Ishikawa (cell line): ENCODE measurements around the gene TMEM108.

Experiments used
- CEBPB ChIP-seq: IDR thresholded peaks from 2 replicates; pipeline ENCODE4 v1.6.1; 2012
- CREB1 ChIP-seq: IDR thresholded peaks from 2 replicates; pipeline ENCODE4 v1.6.1; 2012; ENCODE audit warnings: low read depth
- EGR1 ChIP-seq: IDR thresholded peaks from 2 replicates; pipeline ENCODE4 v1.6.1; 2012
- EP300 ChIP-seq: IDR thresholded peaks from 2 replicates; pipeline ENCODE4 v1.6.1; 2012; ENCODE audit warnings: borderline replicate concordance
- FOXM1 ChIP-seq: IDR thresholded peaks from 2 replicates; pipeline ENCODE4 v1.6.1; 2012; ENCODE audit warnings: low read depth, borderline replicate concordance
- MAX ChIP-seq: IDR thresholded peaks from 2 replicates; pipeline ENCODE4 v1.6.1; 2012
- NFIC ChIP-seq: IDR thresholded peaks from 2 replicates; pipeline ENCODE4 v1.6.1; 2012
- RAD21 ChIP-seq: IDR thresholded peaks from 2 replicates; pipeline ENCODE4 v1.6.1; 2012; ENCODE audit warnings: low read depth
- REST ChIP-seq: IDR thresholded peaks from 2 replicates; pipeline ENCODE4 v1.6.1; 2012; ENCODE audit warnings: low read depth, mild to moderate bottlenecking
- TAF1 ChIP-seq: IDR thresholded peaks from 2 replicates; pipeline ENCODE4 v1.6.1; 2012; ENCODE audit warnings: low read depth, mild to moderate bottlenecking
- TCF12 ChIP-seq: IDR thresholded peaks from 2 replicates; pipeline ENCODE4 v1.6.1; 2012; ENCODE audit warnings: low read depth
- TEAD4 ChIP-seq: IDR thresholded peaks from 2 replicates; pipeline ENCODE4 v1.6.1; 2012
- USF1 ChIP-seq: IDR thresholded peaks from 2 replicates; pipeline ENCODE4 v1.6.1; 2012
- YY1 ChIP-seq: IDR thresholded peaks from 2 replicates; pipeline ENCODE4 v1.6.1; 2012; ENCODE audit warnings: low read depth
- ZBTB7A ChIP-seq: IDR thresholded peaks from 2 replicates; pipeline ENCODE4 v1.6.1; 2012; ENCODE audit warnings: low read depth

TMEM108 gene

GRCh38 chr3:133054586-133054985 lies 16.4 kb downstream of the TMEM108 start:
- TF ChIP-seq TAF1 = no peak
- TF ChIP-seq FOXM1 = no peak

GRCh38 chr3:133055339-133055738 lies 17.1 kb downstream of the TMEM108 start:
- TF ChIP-seq TEAD4 (no peak), USF1 (no peak), YY1 (no peak), EP300 (no peak), CREB1 (no peak), TCF12 (no peak)

GRCh38 chr3:133058243-133058642 lies 20.1 kb downstream of the TMEM108 start:
- TF ChIP-seq RAD21 (no peak), EP300 (no peak), CREB1 (no peak), EGR1 (no peak), ZBTB7A (no peak), NFIC (no peak), MAX (no peak), FOXM1 (no peak), YY1 (no peak), USF1 (no peak), TEAD4 (no peak), TCF12 (no peak), TAF1 (no peak)

- TF ChIP-seq FOXM1 (no peak), YY1 (no peak), USF1 (no peak), TAF1 (no peak), EP300 (no peak), MAX (no peak), CREB1 (no peak), REST (no peak), TEAD4 (no peak), RAD21 (no peak), EGR1 (no peak), TCF12 (no peak), NFIC (no peak), CEBPB (no peak), ZBTB7A (no peak)
Measured at GRCh38 chr3:133058831-133059230, 20.6 kb downstream of the TMEM108 start.

- TF ChIP-seq TAF1 = no peak
- TF ChIP-seq TCF12 = no peak
- no peak for TF ChIP-seq USF1
- TF ChIP-seq FOXM1 = no peak
- no peak for TF ChIP-seq RAD21
- TF ChIP-seq ZBTB7A = no peak
Measured at GRCh38 chr3:133065193-133065961, 27.2 kb downstream of the TMEM108 start.

- no peak for TF ChIP-seq TAF1
- TF ChIP-seq CREB1 = no peak
- TF ChIP-seq NFIC = no peak
- TF ChIP-seq MAX = no peak
- TF ChIP-seq CEBPB = no peak
- TF ChIP-seq FOXM1 = no peak
- no peak for TF ChIP-seq EGR1
- no peak for TF ChIP-seq REST
- TF ChIP-seq TCF12 = no peak
- no peak for TF ChIP-seq ZBTB7A
- TF ChIP-seq YY1 = no peak
Measured at GRCh38 chr3:133066026-133066425, 27.8 kb downstream of the TMEM108 start.
